KOPT-K1 (cell line): ENCODE measurements around the gene RASD2.

Experiments used
- H3K27ac ChIP-seq: fragments of 200-600 bp; sonication (generic); 2 replicates; pipeline ENCODE4 v1.5.1; 2016; ENCODE audit warnings: antibody characterized with exemption, mild to moderate bottlenecking, low read depth, low read length; ENCODE audit not compliant: poor library complexity, severe bottlenecking
- H3K36me3 ChIP-seq: fragments of 200-600 bp; sonication (generic); 2 replicates; pipeline ENCODE4 v1.5.1; 2017; ENCODE audit warnings: antibody characterized with exemption, mild to moderate bottlenecking, low read length, moderate library complexity; ENCODE audit not compliant: insufficient read depth
- H3K9me3 ChIP-seq: fragments of 200-600 bp; sonication (generic); 2 replicates; pipeline ENCODE4 v1.5.1; 2017; ENCODE audit warnings: antibody characterized with exemption, low read length, mild to moderate bottlenecking; ENCODE audit not compliant: insufficient read depth, poor library complexity, severe bottlenecking

RASD2 gene

DNA sequence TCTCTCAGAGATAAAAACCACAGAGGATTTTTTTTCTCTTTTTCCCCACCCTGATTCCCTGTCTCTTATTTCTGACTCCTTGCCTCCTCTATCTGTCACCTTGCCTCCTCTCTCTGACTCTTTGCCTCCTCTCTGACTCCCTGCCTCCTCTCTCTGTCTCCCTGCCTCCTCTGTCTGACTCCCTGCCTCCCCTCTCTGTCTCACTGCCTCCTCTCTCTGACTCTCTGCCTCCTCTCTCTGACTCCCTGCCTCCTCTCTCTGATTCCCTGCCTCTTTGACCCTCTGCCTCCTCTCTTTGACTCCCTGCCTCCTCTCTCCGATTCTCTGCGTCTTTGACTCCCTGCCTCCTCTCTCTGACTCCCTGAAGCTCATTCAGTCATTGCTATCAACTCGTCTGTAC lies 3.1 kb downstream of the RASD2 start:
- H3K36me3 ChIP-seq: no peaks in the 10 kb centered on the region

DNA sequence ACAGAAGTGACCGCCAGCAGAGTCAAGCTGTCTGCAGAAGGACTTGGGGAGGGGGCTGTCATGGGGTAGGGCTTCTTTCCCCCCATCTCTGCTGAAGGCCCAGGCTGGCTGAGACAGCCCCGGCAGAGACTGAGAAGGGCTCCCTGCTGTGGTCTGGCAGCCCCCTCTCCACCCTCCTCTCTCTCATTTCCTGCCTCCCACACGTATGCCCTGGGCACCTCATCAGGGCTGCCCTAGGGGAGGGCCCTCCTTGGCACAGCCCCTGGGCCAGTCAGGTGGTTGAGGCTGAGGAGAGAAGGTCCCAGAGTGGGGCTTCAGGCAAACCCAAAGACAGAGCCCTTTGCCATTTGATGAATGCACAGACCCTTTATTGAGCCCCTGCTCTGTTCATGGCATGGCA lies 3.6 kb downstream of the RASD2 start:
- Histone ChIP-seq H3K9me3 (no peaks in the 10 kb centered on the region), H3K36me3 (no peaks in the 10 kb centered on the region), H3K27ac (no peak overlapping the region)

More for the DNA sequence above, 3.1 kb downstream of the RASD2 start:
- Histone ChIP-seq H3K27ac (no peak overlapping the region), H3K9me3 (no peaks in the 10 kb centered on the region)

GRCh38 chr22:35544827-35545226 lies 4.2 kb downstream of the RASD2 start:
- Histone ChIP-seq H3K27ac (no peak overlapping the region), H3K9me3 (no peaks in the 10 kb centered on the region)

GRCh38 chr22:35546886-35547285 lies 6.3 kb downstream of the RASD2 start:
- Histone ChIP-seq H3K9me3 (no peaks in the 10 kb centered on the region), H3K27ac (no peak overlapping the region)

More at GRCh38 chr22:35544827-35545226, 4.2 kb downstream of the RASD2 start:
- no peaks in the 10 kb centered on the region for H3K36me3 ChIP-seq

GRCh38 chr22:35547987-35548721 lies 7.5 kb downstream of the RASD2 start:
- Histone ChIP-seq H3K27ac (no peak overlapping the region), H3K9me3 (no peaks in the 10 kb centered on the region), H3K36me3 (no peaks in the 10 kb centered on the region)

More at GRCh38 chr22:35546886-35547285, 6.3 kb downstream of the RASD2 start:
- no peaks in the 10 kb centered on the region for H3K36me3 ChIP-seq

DNA sequence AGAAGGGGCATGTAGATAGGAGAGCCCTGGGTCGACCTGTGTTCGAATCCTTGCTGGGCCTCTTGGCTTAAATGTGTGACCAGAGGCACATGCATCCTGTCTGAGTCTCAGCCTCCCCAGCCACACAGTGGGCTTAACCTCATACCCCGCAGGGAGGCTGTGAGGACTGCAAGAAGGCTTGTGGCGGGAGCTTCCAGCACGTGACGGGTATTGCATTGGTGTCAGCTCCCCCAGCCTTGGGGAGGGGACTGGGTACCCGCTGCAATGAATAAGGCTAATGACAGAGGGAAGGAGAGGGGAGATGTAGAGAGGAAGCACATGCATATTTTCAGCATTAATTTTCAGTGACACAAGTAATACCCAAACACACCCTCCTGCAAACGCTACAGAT lies 8.1 kb downstream of the RASD2 start:
- Histone ChIP-seq H3K9me3 (no peaks in the 10 kb centered on the region), H3K27ac (no peak overlapping the region), H3K36me3 (no peaks in the 10 kb centered on the region)

DNA sequence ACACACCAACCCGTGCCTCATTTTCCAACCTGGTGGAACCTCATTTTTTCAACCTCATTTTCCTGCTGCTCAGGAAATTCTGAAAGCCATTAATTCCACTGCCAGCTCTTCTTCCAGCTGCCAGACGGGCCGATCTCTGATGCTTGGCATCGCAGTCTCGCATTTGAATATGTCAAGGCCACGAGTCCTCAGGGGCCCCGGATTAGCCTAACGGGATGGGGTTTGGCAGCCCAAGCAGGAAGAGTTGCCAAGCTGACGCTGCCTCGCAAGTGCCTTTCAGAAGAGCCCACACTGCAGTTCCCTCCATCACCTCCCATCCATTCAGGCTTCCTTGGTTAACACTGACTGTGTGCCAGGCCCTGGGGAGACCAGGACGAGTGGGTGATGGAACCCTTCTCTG lies 8.7 kb downstream of the RASD2 start:
- H3K9me3 ChIP-seq: no peaks in the 10 kb centered on the region
- H3K27ac ChIP-seq: no peak overlapping the region
- H3K36me3 ChIP-seq: no peaks in the 10 kb centered on the region

DNA sequence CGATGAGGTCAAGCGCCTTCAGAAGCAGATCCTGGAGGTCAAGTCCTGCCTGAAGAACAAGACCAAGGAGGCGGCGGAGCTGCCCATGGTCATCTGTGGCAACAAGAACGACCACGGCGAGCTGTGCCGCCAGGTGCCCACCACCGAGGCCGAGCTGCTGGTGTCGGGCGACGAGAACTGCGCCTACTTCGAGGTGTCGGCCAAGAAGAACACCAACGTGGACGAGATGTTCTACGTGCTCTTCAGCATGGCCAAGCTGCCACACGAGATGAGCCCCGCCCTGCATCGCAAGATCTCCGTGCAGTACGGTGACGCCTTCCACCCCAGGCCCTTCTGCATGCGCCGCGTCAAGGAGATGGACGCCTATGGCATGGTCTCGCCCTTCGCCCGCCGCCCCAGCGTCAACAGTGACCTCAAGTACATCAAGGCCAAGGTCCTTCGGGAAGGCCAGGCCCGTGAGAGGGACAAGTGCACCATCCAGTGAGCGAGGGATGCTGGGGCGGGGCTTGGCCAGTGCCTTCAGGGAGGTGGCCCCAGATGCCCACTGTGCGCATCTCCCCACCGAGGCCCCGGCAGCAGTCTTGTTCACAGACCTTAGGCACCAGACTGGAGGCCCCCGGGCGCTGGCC lies 11.0 kb downstream of the RASD2 start:
- no peak overlapping the region for H3K27ac ChIP-seq
- H3K36me3 ChIP-seq: no peaks in the 10 kb centered on the region
- H3K9me3 ChIP-seq: no peaks in the 10 kb centered on the region

DNA sequence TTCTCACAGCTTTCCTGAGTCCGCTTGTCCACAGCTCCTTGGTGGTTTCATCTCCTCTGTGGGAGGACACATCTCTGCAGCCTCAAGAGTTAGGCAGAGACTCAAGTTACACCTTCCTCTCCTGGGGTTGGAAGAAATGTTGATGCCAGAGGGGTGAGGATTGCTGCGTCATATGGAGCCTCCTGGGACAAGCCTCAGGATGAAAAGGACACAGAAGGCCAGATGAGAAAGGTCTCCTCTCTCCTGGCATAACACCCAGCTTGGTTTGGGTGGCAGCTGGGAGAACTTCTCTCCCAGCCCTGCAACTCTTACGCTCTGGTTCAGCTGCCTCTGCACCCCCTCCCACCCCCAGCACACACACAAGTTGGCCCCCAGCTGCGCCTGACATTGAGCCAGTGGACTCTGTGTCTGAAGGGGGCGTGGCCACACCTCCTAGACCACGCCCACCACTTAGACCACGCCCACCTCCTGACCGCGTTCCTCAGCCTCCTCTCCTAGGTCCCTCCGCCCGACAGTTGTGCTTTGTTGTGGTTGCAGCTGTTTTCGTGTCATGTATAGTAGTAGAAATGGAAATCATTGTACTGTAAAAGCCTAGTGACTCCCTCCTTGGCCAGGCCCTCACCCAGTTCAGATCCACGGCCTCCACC lies 11.7 kb downstream of the RASD2 start:
- Histone ChIP-seq H3K36me3 (no peaks in the 10 kb centered on the region), H3K27ac (no peak overlapping the region), H3K9me3 (no peaks in the 10 kb centered on the region)

GRCh38 chr22:35552846-35553245 lies 12.2 kb downstream of the RASD2 start:
- no peaks in the 10 kb centered on the region for H3K36me3 ChIP-seq
- no peak overlapping the region for H3K27ac ChIP-seq
- no peaks in the 10 kb centered on the region for H3K9me3 ChIP-seq

- Histone ChIP-seq H3K9me3 (no peaks in the 10 kb centered on the region), H3K36me3 (no peaks in the 10 kb centered on the region), H3K27ac (no peak overlapping the region)
Observed at GRCh38 chr22:35553341-35553740, 12.7 kb downstream of the RASD2 start.

DNA sequence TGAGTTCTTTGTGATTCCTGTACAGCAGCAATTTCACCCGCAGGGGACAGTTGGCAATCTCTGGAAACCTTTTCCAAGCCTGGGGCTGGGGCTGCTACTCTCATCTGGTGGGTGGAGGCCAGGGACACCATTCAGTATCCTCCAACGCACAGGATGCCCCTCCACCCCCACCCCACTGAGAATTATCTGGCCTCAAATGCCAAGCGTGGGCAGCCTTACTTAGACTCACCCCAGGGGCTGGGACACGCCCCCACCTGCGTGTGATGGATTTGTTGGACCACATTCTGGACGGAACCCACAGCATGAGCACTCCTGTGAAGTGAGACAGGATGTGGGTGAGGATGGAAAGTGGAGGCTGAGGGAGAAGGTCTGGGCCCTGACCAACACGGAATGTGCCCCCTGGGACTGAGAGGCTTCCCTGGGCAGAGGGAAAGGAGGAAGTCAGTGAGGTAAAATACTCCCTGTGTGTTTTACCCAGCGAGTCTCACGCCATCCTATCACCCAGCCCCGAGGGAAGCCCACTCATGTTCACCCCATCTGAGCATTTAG lies 13.7 kb downstream of the RASD2 start:
- Histone ChIP-seq H3K27ac (no peak overlapping the region), H3K36me3 (no peaks in the 10 kb centered on the region), H3K9me3 (no peaks in the 10 kb centered on the region)

DNA sequence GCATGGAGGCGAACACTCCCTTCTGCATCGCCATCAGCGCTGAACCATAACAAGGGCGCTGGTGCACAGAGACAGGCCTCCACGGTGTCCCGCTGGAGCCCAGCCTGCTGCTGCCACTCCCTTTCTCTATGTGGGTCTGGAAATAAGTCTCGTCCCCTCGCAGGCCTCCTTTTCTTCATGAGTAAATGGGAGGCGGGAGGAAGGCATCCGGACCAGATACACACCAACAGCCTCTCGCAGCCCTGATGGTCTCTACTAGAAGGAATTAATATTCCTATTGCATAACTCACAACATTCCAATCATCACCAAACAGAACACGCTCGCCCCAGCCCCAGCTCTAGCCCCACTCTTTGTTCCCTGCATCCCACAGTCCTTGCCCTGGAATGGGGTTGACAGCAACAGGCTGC lies 14.9 kb downstream of the RASD2 start:
- Histone ChIP-seq H3K9me3 (no peaks in the 10 kb centered on the region), H3K36me3 (no peaks in the 10 kb centered on the region), H3K27ac (no peak overlapping the region)

GRCh38 chr22:35555946-35556547 lies 15.4 kb downstream of the RASD2 start:
- Histone ChIP-seq H3K9me3 (no peaks in the 10 kb centered on the region), H3K27ac (no peak overlapping the region), H3K36me3 (no peaks in the 10 kb centered on the region)

- Histone ChIP-seq H3K9me3 (no peaks in the 10 kb centered on the region), H3K36me3 (no peaks in the 10 kb centered on the region), H3K27ac (no peak overlapping the region)
Observed at GRCh38 chr22:35556666-35557065, 16.0 kb downstream of the RASD2 start.
